Testis (tissue), 3 donors: ENCODE results near the gene GP1BA. TPM values are rescaled to one million over a fixed set of nuclear protein-coding genes. Genes with fewer than 3 reads are reported as not detected.

Experiments
- DNase-seq: peaks from one replicate; pipeline ENCODE4 v3.0.0-alpha.2; 2019
- H3K27ac ChIP-seq, 2 donors: fragments of 200-600 bp; sonication (generic); one replicate each; pipeline ENCODE4 v1.5.1; 2019
- H3K27me3 ChIP-seq: fragments of 200-600 bp; sonication (generic); one replicate; pipeline ENCODE4 v1.5.1; 2019
- H3K36me3 ChIP-seq: fragments of 200-600 bp; sonication (generic); one replicate; pipeline ENCODE4 v1.5.1; 2017; ENCODE audit warnings: low read depth; ENCODE audit errors: missing control alignments
- H3K4me1 ChIP-seq: fragments of 200-600 bp; sonication (generic); one replicate; pipeline ENCODE4 v1.5.1; 2019
- H3K4me3 ChIP-seq, 2 donors: fragments of 200-600 bp; sonication (generic); one replicate each; pipeline ENCODE4 v1.5.1; 2017 to 2019
- H3K9me3 ChIP-seq: fragments of 200-600 bp; sonication (generic); one replicate; pipeline ENCODE4 v1.5.1; 2017
- POLR2A ChIP-seq: fragments of 450-650 bp; IDR thresholded peaks from one replicate; pipeline ENCODE4 v1.6.1; 2017; ENCODE audit warnings: antibody characterized with exemption, mild to moderate bottlenecking, moderate library complexity
- WGBS, 2 donors: methylation state at CpG; one replicate each; pipeline ENCODE4 v1.1.5; 2018; 5-methylcytosine and 5-hydroxymethylcytosine counted together
- intact Hi-C: fragments of 100-400 bp; cut with DNase I; formaldehyde crosslinking; loops from one replicate; pipeline ENCODE4 v1.15.1; 2023; ENCODE audit warnings: low total_unique reads
- polyA plus RNA-seq: library from polyadenylated mRNA; stranded (reverse); fragments of 350-450 nt; fragmentation: Illumina TruSeq; extraction: RNeasy Lipid Tissue Mini Kit (QIAGEN cat#74804); gene quantifications from one replicate; pipeline ENCODE4 v1.2.3, GENCODE V29; 2014; ENCODE audit warnings: low read depth, low replicate concordance; ENCODE audit not compliant: insufficient read depth
- total RNA-seq, 2 donors: library from RNA; depleted of rRNA; stranded (reverse); fragments of >200 nt; gene quantifications; one replicate each; pipeline ENCODE4 v1.2.3, GENCODE V29; 2016
- TF ChIP-seq, protein P1 (sequence below), 3 experiments: fragments of 450-650 bp in 2 of 3; fragments of 200-600 bp in 1 of 3; sonication (generic) in 1 of 3; IDR thresholded peaks; one replicate each; pipeline ENCODE4 v1.5.1; 2016 to 2019; ENCODE audit warnings: antibody characterized with exemption in 3 of 3, mild to moderate bottlenecking in 2 of 3, moderate library complexity in 1 of 3

Gene GP1BA
- total and polyA plus RNA-seq, 3 donors from 2014 or later = 0.12 to 0.88 (median 0.47) TPM

DNA sequence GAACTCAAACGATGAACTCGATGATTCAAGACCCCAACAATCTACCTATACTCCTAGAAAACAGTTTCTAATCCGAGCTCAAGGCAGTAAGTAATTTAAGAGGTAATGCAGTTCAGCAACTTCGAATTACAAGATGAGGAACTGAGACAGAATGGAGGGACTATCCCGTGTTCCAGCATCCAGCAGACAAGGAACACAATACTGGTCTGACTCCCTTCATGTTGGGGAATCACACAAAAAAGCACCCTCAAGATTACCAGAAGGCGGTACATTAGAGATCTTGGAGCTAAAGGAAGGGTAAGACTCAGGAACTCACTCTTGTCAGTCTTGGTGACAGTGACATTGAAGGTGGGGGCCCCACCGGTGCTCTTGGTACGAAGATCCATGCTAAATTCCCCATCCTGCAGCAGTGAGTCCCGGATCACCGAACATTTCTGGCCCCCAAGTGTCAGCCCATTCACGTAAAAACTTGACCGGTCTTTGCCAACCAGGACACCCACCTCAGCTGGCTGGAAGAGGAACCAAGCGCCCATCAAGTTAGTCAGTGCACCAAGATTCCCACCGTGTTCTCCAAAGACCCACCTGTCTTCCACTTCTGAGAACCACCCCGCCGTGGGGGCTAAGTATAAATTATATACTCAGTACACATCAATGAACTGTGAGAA, 14.4 kb downstream of the GP1BA start:
- Histone ChIP-seq H3K36me3 (no peaks in the 10 kb centered on the region), H3K27me3 (no peaks in the 10 kb centered on the region), H3K27ac (peak overlapping the region; percentile 91 to 92), H3K4me3 (peak overlapping the region; percentile 90 to 99), H3K4me1 (peaks cover 22% of the 10 kb centered on the region), H3K9me3 (no peaks in the 10 kb centered on the region)
- WGBS, 2 donors = 19 to 37% methylated on average over 14 to 16 of the region's 16 CpGs
- no peak for DNase-seq
- intact Hi-C loops = no loop called here
- TF ChIP-seq POLR2A = no peak
- TF ChIP-seq, protein P1, sequence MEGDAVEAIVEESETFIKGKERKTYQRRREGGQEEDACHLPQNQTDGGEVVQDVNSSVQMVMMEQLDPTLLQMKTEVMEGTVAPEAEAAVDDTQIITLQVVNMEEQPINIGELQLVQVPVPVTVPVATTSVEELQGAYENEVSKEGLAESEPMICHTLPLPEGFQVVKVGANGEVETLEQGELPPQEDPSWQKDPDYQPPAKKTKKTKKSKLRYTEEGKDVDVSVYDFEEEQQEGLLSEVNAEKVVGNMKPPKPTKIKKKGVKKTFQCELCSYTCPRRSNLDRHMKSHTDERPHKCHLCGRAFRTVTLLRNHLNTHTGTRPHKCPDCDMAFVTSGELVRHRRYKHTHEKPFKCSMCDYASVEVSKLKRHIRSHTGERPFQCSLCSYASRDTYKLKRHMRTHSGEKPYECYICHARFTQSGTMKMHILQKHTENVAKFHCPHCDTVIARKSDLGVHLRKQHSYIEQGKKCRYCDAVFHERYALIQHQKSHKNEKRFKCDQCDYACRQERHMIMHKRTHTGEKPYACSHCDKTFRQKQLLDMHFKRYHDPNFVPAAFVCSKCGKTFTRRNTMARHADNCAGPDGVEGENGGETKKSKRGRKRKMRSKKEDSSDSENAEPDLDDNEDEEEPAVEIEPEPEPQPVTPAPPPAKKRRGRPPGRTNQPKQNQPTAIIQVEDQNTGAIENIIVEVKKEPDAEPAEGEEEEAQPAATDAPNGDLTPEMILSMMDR (IDR thresholded peaks at IDR 0.05) = no peak

DNA sequence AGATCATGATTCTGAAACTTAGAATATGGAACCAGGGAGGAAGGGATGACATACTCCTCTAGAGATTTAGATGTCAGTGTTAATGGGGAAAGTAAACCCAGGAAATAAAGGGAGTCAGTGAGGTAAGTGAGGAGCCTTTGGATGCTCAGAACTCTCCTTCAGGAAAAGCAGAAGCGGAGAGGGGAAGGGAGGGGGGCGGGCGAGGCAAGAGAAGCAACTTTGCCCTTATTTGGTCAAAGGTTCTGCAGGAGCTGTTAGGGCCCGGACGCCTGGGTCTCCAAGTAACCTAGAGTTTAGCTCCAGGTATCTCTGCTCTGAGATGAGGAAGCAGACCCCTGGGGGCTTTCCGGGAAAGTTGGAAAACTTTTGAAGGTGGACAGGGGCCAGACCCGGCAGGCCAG, 14.9 kb downstream of the GP1BA start:
- no peaks in the 10 kb centered on the region for H3K9me3 ChIP-seq
- 0 to 1% methylated on average over 7 of the region's 7 CpGs for WGBS, 2 donors
- peak overlapping the region; percentile 90 to 99 for H3K4me3 ChIP-seq
- intact Hi-C loops = no loop called here
- TF ChIP-seq, protein P1 (IDR thresholded peaks at IDR 0.05) = no peak
- no peak for TF ChIP-seq POLR2A
- peaks cover 20% of the 10 kb centered on the region for H3K4me1 ChIP-seq
- peak overlapping the region; percentile 91 to 92 for H3K27ac ChIP-seq
- H3K36me3 ChIP-seq = no peaks in the 10 kb centered on the region
- H3K27me3 ChIP-seq = no peaks in the 10 kb centered on the region
- no peak for DNase-seq

DNA sequence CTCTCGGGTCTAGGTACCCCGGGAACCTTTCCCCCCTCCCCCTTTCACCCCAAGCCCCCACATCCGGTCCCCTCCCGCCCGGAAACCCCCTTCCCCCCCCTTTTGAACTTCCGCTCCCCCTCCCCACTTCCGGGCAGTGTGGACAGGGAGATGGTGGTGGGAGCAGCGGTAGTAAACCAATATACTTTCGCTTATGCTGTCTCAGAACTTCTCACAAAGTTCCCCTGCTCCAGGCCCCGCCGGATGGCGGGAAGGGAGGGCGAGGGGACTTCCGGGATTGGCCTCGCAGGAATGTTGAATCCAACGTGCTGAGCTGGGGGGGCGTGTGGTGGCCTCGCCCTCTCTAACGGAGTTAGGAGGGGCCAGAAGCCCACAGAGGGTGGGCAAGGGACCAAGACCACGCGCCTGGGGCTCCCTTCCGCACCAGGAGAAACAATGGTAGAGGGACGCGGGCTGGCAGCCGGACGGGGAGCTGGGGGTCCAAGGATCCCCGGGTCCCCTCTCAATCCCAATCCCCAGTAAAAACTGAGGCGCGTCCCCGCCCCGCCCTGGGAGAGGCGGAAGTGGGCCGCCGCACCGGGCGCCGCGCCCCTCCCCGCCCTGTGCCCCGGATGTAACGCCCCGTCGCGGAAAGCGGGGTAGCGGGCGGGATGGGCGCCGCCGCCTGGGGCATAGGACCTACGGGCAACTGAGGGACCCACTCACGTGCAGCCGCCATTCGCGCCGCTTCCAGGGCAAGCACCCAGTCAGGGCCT, 15.5 kb downstream of the GP1BA start:
- Histone ChIP-seq H3K27me3 (no peaks in the 10 kb centered on the region), H3K9me3 (no peaks in the 10 kb centered on the region), H3K27ac (peak overlapping the region; percentile 91 to 92), H3K4me1 (peaks cover 20% of the 10 kb centered on the region), H3K4me3 (peak overlapping the region; percentile 90 to 99), H3K36me3 (no peaks in the 10 kb centered on the region)
- intact Hi-C loops = no loop called here
- TF ChIP-seq, protein P1 (IDR thresholded peaks at IDR 0.05) = no peak
- no peak for TF ChIP-seq POLR2A
- 0 to 2% methylated on average over 19 to 48 of the region's 56 CpGs for WGBS, 2 donors
- DNase-seq = peak; percentile 56

DNA sequence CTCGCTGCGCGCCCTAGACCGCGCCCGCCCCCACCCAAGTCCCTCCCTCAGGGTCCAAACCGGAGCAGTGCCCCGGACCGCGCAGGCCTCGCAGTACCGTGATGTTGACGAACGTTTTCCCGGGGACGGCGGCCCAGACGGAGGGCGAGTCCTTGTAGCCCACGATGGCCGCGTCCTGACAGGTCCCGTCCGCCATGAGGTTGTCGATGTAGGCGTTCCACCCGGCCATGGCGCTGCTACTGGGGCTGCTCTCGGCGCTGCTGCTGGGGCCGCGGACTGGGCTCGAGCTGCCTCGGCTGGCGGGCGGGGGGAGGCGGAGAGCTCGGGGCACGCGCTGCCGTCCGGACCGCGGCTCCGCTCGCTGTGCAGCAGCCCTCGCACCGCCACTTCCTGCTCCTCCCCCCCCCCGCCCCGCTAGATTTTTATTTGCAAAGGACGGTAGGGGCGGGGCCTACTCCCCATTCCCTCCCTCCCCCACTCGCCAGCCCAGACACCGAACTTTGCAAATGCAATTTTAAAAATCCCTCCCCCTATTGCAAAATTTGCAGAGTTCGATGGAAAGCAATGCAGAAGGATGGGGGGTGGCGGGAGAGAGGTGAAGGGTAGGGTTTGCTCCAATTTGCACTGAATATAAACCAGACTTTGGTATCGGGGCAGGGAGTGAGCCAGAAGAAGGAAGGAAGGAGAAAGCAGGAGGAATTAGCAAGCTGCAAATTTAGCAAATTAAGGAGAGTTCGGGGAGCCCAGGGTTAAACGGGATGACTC, 16.3 kb downstream of the GP1BA start, which contains the start of gene PFN1:
Gene PFN1 (minus strand): TSS at position 365 of the 765 bp plus-strand sequence. CDS start 136 bp downstream, at position 229.
- peaks cover 20% of the 10 kb centered on the region for H3K4me1 ChIP-seq
- DNase-seq = peak; percentile 93
- intact Hi-C loops = no loop called here

More for the DNA sequence above, 16.3 kb downstream of the GP1BA start, which contains the start of gene PFN1:
- Histone ChIP-seq H3K27ac (peak within 1 kb of the TSS; percentile 91 to 92), H3K27me3 (no peaks in the 10 kb centered on the region), H3K4me3 (peak within 1 kb of the TSS; percentile 90 to 99), H3K9me3 (no peaks in the 10 kb centered on the region), H3K36me3 (no peaks in the 10 kb centered on the region)
- WGBS, 2 donors = 0% methylated on average over 23 to 28 of the region's 59 CpGs
- no peak for TF ChIP-seq POLR2A
- TF ChIP-seq, protein P1 (IDR thresholded peaks at IDR 0.05) = no peak
